ENCODE data around the gene MAN2A2. TPM values are rescaled to one million over a fixed set of nuclear protein-coding genes. Genes with fewer than 3 reads are reported as not detected.
A peak's percentile ranks its signal among the peaks of the same experiment; 100 is the strongest.

Gene MAN2A2
- total RNA-seq, 1 experiment from 2014 or later = 27.4 TPM

DNA sequence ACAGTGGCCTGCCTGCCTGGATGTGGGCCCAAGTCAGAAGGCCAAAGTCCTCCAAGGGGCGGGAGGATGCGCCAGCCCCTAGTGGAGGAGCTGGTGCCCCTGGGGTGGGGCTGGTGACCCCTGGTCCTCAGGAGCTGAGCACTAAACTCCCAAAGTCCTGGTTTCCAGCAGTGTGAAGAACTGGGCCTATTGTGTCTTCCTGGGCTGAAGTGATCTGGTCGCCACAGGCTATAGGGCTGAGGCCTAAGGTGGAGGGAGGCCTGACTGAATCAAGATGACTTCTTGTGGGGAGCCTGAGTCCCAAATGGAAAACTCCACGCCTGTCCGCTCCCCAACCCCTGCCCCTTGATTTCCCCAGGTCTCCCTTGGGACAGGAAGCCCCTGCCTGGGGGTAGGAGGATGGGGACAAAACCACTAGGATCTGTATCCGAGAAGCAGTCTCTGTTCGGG, 19.6 kb upstream of the MAN2A2 start:
- Histone ChIP-seq H2BK5ac (ENCODE audit: insufficient read length, low read length) (no peak overlapping the region), H3K18ac (ENCODE audit: insufficient read length, low read depth, low read length) (no peak overlapping the region), H3K79me1 (ENCODE audit: insufficient read depth, low read depth, low read length, poor library complexity, severe bottlenecking) (no peaks in the 10 kb centered on the region), H2AFZ (ENCODE audit: low read length) (no peak overlapping the region), H4K91ac (ENCODE audit: insufficient read length, low read depth, low read length) (no peak overlapping the region), H2BK15ac (ENCODE audit: low read depth, low read length) (no peak overlapping the region), H2AK5ac (ENCODE audit: insufficient read length, low read length) (no peak overlapping the region), H4K20me1 (ENCODE audit: control insufficient read depth, insufficient read depth, insufficient read length) (no peaks in the 10 kb centered on the region), H3K14ac (ENCODE audit: insufficient read depth, low read length) (peak overlapping the region; percentile 19; the same call in 1 of the 2 replicates), H3K4ac (ENCODE audit: low read depth, low read length) (no peak overlapping the region), H4K8ac (replicated peaks; ENCODE audit: insufficient read length, low read depth, low read length) (no peak overlapping the region), H3K9me3 (ENCODE audit: control insufficient read depth, low read depth, low read length) (no peaks in the 10 kb centered on the region), H3K23me2 (ENCODE audit: insufficient read length, low read depth, low read length, poor library complexity, severe bottlenecking) (peaks cover 7% of the 10 kb centered on the region), H3K4me1 (ENCODE audit: insufficient read depth, low read length) (no peaks in the 10 kb centered on the region), H3K23ac (ENCODE audit: insufficient read length, low read depth, low read length) (no peak overlapping the region), H2BK120ac (ENCODE audit: low read depth, low read length, poor library complexity, severe bottlenecking) (no peak overlapping the region), H2BK20ac (ENCODE audit: low read depth, low read length, poor library complexity, severe bottlenecking) (no peak overlapping the region), H3K9ac (ENCODE audit: extremely low read depth, insufficient read length, low read length) (no peak overlapping the region), H3T11ph (ENCODE audit: low read length) (no peak overlapping the region), H3K56ac (ENCODE audit: insufficient read length, low read depth, low read length) (no peak overlapping the region), H3K27me3 (ENCODE audit: insufficient read depth, low read length) (no peaks in the 10 kb centered on the region), H3K27ac (ENCODE audit: insufficient read length, low read depth, low read length) (no peak overlapping the region), H3K4me2 (ENCODE audit: insufficient read depth, insufficient read length, low read length) (no peak overlapping the region), H2BK12ac (ENCODE audit: insufficient read length, low read depth, low read length) (no peak overlapping the region), H3K79me2 (ENCODE audit: insufficient read depth, low read length) (no peaks in the 10 kb centered on the region), H4K5ac (ENCODE audit: insufficient read length, low read depth, low read length) (no peak overlapping the region)
- TF ChIP-seq, protein P1, sequence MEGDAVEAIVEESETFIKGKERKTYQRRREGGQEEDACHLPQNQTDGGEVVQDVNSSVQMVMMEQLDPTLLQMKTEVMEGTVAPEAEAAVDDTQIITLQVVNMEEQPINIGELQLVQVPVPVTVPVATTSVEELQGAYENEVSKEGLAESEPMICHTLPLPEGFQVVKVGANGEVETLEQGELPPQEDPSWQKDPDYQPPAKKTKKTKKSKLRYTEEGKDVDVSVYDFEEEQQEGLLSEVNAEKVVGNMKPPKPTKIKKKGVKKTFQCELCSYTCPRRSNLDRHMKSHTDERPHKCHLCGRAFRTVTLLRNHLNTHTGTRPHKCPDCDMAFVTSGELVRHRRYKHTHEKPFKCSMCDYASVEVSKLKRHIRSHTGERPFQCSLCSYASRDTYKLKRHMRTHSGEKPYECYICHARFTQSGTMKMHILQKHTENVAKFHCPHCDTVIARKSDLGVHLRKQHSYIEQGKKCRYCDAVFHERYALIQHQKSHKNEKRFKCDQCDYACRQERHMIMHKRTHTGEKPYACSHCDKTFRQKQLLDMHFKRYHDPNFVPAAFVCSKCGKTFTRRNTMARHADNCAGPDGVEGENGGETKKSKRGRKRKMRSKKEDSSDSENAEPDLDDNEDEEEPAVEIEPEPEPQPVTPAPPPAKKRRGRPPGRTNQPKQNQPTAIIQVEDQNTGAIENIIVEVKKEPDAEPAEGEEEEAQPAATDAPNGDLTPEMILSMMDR (conservative IDR thresholded peaks at IDR 0.05) = no peak
- no peak for DNase-seq
- Mint-ChIP-seq H3K27ac (peak overlapping the region in 1 of 3 experiments; percentile 77; a peak in 1 of 7 replicates), H3K4me1 (peaks cover 14 to 21% of the 10 kb centered on the region in 2 experiments), H3K9me3 (no peaks in the 10 kb centered on the region), H3K27me3 (ENCODE audit: low read depth) (no peaks in the 10 kb centered on the region), H3K4me3 (peak overlapping the region; percentile 25 to 35; a peak in 3 of 5 replicates), H3K36me3 (ENCODE audit: insufficient read depth in 1 of 3, low read depth in 3 of 3) (peaks cover 5 to 23% (median 9%) of the 10 kb centered on the region in 3 experiments; a peak in 4 of 7 replicates)
- WGBS (ENCODE audit: extremely low coverage, insufficient read length, low lambda C conversion rate) = no CpG with 5 or more reads among the region's 7 CpGs

Measured in H9 (cell line).